HG03432 (cell line): ENCODE results near the gene NUP93.
"Not testable (repeated sequence)": the region's sequence is repeated elsewhere in the genome, so short reads cannot be mapped to it uniquely, and the experiment has no call there.

Experiments used
- ATAC-seq: cut with Tn5 transposase; IDR thresholded peaks from one replicate; pipeline ENCODE4 v1.9.1; 2021; ENCODE audit warnings: mild to moderate bottlenecking, moderate library complexity; ENCODE audit not compliant: unreplicated experiment

NUP93 gene

DNA sequence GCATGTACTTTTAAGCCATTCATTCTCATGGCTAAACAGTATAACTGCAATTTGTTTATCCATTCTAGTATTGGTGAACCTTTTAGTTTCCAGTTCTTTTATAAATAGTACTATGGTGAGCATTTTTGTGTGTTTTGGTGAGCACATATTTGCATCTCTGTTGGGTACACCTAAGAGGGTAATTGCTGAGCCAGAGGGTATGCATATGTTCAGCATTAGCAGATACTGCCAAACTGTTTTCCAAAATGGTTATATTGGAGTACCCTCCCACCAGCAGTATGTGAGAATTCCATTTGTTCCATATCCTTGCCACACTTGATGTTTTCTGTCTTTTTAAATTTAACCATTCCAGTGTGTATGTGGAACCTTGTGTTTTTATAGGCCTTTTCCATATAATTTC, 81.0 kb downstream of the NUP93 start:
- no peak for ATAC-seq

DNA sequence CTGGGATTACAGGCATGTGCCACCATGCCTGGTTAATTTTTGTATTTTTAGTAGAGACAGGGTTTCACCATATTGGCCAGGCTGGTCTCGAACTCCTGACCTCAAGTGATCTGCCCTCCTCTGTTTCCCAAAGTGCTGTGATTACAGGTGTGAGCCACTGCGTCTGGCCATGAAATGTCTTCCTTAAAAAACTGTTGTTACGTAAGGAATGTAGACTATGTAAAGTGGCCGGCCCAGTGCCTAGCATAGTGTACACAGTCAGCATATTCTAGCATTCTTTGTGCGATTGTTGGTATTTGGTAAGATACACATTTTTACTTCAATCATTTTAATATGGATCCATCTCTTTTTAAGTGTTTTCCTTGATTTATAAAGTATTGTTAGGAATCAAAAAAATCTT, 81.7 kb downstream of the NUP93 start:
- not testable (repeated sequence) for ATAC-seq

DNA sequence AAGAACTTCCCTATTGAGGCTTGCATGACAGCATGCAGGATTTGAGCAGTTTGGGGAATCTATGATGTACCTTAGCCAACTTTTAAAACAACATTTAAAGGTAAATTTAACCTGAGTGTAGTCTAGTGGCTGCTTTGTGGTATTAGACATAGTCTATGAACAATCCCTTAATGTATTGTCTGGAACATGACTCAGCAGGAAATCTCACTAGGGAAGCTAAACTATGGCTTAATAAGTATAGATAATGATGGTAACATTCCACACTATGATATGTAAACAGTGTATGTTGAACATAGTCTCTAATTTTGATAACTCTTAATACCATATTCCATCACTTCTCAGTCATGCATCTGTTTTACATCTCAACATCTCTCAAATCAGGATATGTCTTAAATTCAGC, 83.0 kb downstream of the NUP93 start:
- ATAC-seq = no peak

GRCh38 chr16:56814537-56815432, 84.9 kb downstream of the NUP93 start:
- no peak for ATAC-seq

GRCh38 chr16:56815721-56816120, 85.8 kb downstream of the NUP93 start:
- no peak for ATAC-seq

DNA sequence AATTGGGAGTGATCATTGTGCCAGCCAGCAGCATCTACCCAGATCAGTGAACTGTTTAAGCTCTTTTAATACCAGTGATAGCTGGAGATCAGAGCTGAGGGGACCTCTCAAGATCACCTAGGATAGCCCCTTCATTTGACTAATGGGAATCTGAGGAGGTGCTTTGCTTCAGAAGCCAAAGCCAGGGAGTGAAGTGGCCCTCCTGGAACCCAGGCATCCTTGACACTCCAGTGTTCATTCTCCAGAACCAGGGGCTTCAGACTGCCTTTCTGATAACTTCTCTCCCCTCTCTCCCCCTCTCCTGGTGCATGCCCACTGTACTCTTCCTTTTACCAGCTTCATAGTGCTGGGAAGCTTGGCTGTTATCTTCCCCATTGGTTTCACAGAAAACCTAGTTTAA, 87.1 kb downstream of the NUP93 start:
- ATAC-seq = no peak

- ATAC-seq = no peak
These were observed 88.0 kb downstream of the NUP93 start for GRCh38 chr16:56817938-56818337.

- no peak for ATAC-seq
These were observed 93.3 kb downstream of the NUP93 start for GRCh38 chr16:56823081-56823733.

DNA sequence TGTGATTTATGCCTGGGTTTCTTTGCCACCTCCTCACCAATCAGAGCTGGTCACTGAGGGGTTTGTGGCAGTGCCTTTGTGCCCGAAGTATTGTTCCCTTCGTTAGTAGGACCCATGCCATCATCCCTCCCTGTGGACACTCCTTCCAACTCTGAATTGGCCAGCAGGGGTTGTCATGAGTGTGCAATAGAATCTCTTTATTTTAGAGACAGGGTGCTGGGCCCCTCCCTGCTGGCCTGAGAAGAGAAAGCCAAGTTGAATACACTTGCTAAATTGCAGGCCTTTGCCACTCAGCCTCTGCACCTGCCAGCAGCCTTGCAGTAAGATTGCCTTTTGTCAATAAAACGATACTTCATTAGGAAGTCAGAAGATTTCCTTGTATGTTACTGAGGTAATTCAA, 94.4 kb downstream of the NUP93 start:
- ATAC-seq = no peak

DNA sequence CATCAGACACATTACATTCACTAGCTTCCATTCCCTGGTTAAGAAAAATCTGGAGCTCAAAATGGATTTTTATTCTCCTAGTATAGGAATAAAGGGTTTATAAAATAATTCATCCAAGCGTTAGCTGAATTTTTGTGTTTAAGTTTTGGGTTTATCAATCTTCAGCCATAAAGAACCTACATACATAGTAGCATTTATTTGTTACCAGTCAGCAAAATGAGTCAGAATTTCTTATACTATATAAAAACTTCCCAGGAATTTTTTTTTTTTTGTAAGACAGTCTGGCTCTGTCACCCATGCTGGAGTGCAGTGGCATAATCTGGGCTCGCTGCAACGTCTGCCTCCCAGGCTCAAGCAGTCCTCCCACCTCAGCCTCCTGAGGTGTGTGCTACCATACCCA, 94.9 kb downstream of the NUP93 start:
- no peak for ATAC-seq

GRCh38 chr16:56825826-56826225, 95.9 kb downstream of the NUP93 start:
- ATAC-seq = no peak

DNA sequence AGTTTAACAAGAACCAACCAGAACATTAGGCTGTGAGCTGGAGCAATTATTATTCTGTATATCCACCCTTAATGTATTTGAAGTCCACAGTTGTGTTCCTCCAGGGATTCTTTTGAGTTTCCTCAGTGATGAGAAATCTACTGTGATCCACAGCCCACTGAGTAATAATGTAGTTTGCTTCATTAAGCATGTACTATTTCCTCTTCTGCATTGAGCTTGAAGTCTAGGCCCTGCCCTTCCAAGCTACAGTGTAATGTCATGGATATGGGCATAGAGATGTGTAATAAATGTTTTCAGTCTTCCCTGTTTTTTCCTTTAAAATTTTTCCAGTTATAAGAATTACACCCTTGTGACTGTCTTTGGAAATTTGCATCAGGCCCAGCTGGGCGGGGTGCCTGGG, 98.7 kb downstream of the NUP93 start:
- ATAC-seq = no peak

DNA sequence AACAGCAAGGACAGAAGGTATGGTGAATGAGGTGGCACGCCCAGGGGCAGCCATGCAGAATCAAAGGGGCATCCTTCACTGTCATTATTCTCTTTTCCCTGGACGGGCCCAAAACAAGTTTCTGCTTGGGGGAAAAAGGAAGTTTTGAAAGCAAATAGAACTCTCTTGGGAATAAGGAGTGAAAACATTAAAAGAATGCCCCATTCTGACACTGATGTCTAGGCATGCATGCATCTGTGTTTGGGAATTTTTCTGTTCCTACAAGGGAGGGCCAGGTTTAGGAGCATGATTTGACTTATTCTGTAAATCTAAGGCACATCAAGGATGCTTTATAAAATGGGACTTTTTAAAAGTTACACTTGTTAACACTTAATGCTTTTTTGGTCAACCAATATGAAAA, 100.7 kb downstream of the NUP93 start:
- ATAC-seq = no peak

- no peak for ATAC-seq
These were observed 102.8 kb downstream of the NUP93 start for GRCh38 chr16:56832768-56833167.

- ATAC-seq = no peak
These were observed 103.5 kb downstream of the NUP93 start for GRCh38 chr16:56833243-56833970.

GRCh38 chr16:56835320-56835719, 105.4 kb downstream of the NUP93 start:
- ATAC-seq = no peak

DNA sequence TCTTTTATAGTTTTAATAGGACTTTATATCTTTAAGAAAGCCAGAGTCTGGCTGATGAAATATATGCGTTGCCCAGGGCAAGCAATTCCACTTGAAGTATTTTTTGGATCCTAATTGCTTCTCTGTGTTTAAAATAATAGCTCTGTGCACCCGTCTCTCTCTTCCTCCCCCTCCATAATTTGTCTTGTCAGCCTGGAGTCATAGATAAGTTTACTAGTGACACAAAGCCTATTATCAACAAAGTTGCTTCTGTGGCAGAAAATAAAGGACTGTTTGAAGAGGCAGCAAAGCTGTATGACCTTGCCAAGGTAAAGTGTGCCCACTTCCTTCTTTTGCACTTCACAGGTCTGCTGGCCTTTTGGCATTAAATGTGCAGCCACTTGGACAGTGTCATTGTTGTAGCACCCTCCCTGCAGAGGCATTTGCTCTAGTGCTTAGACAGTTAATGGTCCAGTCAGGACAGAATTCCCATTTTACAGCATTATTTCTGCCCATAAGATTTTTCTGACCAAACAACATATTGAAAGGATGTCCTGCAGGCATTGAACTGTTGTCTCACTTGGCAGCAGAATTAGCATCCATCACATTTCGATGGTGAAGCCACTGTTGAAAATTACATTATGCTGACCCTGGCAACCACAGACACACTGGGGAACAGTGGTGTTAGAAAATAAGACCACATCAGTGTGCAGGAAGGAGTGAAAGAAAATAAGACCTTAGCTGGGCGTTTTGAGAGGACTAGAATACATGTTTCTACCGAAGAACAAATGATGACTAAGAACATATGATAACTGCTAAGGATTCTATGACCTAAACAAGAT, 106.7 kb downstream of the NUP93 start:
- no peak for ATAC-seq

- no peak for ATAC-seq
These were observed 108.9 kb downstream of the NUP93 start for GRCh38 chr16:56838622-56839337.

- ATAC-seq = no peak
These were observed 111.3 kb downstream of the NUP93 start for GRCh38 chr16:56841233-56841632.

GRCh38 chr16:56841659-56842058, 111.7 kb downstream of the NUP93 start:
- ATAC-seq = no peak
